ENCODE data around the gene ASRGL1. TPM values are rescaled to one million over a fixed set of nuclear protein-coding genes. Genes with fewer than 3 reads are reported as not detected.

The ASRGL1 gene
- polyA plus RNA-seq, 3 donors from 2014 or later = 3.2 to 11.2 (median 8.1) TPM

GRCh38 chr11:62401811-62402210 lies 64.6 kb downstream of the ASRGL1 start:
- Mint-ChIP-seq H3K4me1 (peaks cover 19 to 48% of the 10 kb centered on the region in 2 donors), H3K9me3 (no peaks in the 10 kb centered on the region), H3K4me3 (peak overlapping the region; percentile 63 to 84 (median 73)), H3K27me3 (ENCODE audit: low read depth in 3 of 3) (peaks cover 0 to 6% (median 2%) of the 10 kb centered on the region in 3 donors), H3K27ac (peak overlapping the region; percentile 5 to 91 (median 72)), H3K36me3 (no peaks in the 10 kb centered on the region)
- no peak for DNase-seq

GRCh38 chr11:62402226-62402959 lies 65.1 kb downstream of the ASRGL1 start:
- no peaks in the 10 kb centered on the region for H3K36me3 Mint-ChIP-seq
- H3K4me1 Mint-ChIP-seq = peaks cover 19 to 48% of the 10 kb centered on the region in 2 donors
- DNase-seq = peak in 2 of 3 donors; percentile 32 to 45
- peak overlapping the region; percentile 5 to 91 (median 75) for H3K27ac Mint-ChIP-seq
- peaks cover 0 to 6% (median 2%) of the 10 kb centered on the region in 3 donors for H3K27me3 Mint-ChIP-seq (ENCODE audit: low read depth in 3 of 3)
- peak overlapping the region; percentile 63 to 84 (median 73) for H3K4me3 Mint-ChIP-seq
- H3K9me3 Mint-ChIP-seq = no peaks in the 10 kb centered on the region

- Mint-ChIP-seq H3K9me3 (no peaks in the 10 kb centered on the region), H3K4me1 (peaks cover 19 to 42% of the 10 kb centered on the region in 2 donors), H3K27ac (peak overlapping the region; percentile 5 to 91 (median 75)), H3K36me3 (no peaks in the 10 kb centered on the region), H3K4me3 (peak overlapping the region; percentile 63 to 84 (median 73)), H3K27me3 (ENCODE audit: low read depth in 3 of 3) (peaks cover 0 to 6% (median 2%) of the 10 kb centered on the region in 3 donors)
- no peak for DNase-seq
These were observed 65.9 kb downstream of the ASRGL1 start for GRCh38 chr11:62402960-62403730.

- Mint-ChIP-seq H3K27ac (no peak overlapping the region), H3K36me3 (no peaks in the 10 kb centered on the region), H3K4me3 (no peak overlapping the region), H3K27me3 (ENCODE audit: low read depth in 3 of 3) (peaks cover 0 to 6% (median 0%) of the 10 kb centered on the region in 3 donors), H3K9me3 (no peaks in the 10 kb centered on the region), H3K4me1 (peaks cover 16 to 29% of the 10 kb centered on the region in 2 donors)
- DNase-seq = no peak
These were observed 67.2 kb downstream of the ASRGL1 start for GRCh38 chr11:62404435-62404834.

GRCh38 chr11:62404901-62405300 lies 67.7 kb downstream of the ASRGL1 start:
- H3K4me1 Mint-ChIP-seq = peaks cover 16 to 26% of the 10 kb centered on the region in 2 donors
- no peaks in the 10 kb centered on the region for H3K36me3 Mint-ChIP-seq
- H3K27ac Mint-ChIP-seq = peak overlapping the region in 2 of 6 donors; percentile 0
- DNase-seq = no peak
- H3K27me3 Mint-ChIP-seq (ENCODE audit: low read depth in 3 of 3) = peaks cover 0 to 6% (median 0%) of the 10 kb centered on the region in 3 donors
- H3K9me3 Mint-ChIP-seq = no peaks in the 10 kb centered on the region
- H3K4me3 Mint-ChIP-seq = no peak overlapping the region

- no peak overlapping the region for H3K4me3 Mint-ChIP-seq
- H3K27ac Mint-ChIP-seq = no peak overlapping the region
- H3K4me1 Mint-ChIP-seq = peaks cover 16 to 25% of the 10 kb centered on the region in 2 donors
- DNase-seq = no peak
- H3K27me3 Mint-ChIP-seq (ENCODE audit: low read depth in 3 of 3) = peaks cover 0 to 6% (median 0%) of the 10 kb centered on the region in 3 donors
- no peaks in the 10 kb centered on the region for H3K9me3 Mint-ChIP-seq
- no peaks in the 10 kb centered on the region for H3K36me3 Mint-ChIP-seq
These were observed 68.8 kb downstream of the ASRGL1 start for GRCh38 chr11:62406034-62406433.

- no peak overlapping the region for H3K4me3 Mint-ChIP-seq
- H3K27me3 Mint-ChIP-seq (ENCODE audit: low read depth in 3 of 3) = peaks cover 0 to 1% (median 0%) of the 10 kb centered on the region in 3 donors
- H3K27ac Mint-ChIP-seq = no peak overlapping the region
- no peaks in the 10 kb centered on the region for H3K9me3 Mint-ChIP-seq
- no peak for DNase-seq
- H3K36me3 Mint-ChIP-seq = no peaks in the 10 kb centered on the region
- no peaks in the 10 kb centered on the region for H3K4me1 Mint-ChIP-seq
These were observed 72.6 kb downstream of the ASRGL1 start for GRCh38 chr11:62409831-62410230.

- no peaks in the 10 kb centered on the region for H3K9me3 Mint-ChIP-seq
- no peak overlapping the region for H3K27ac Mint-ChIP-seq
- no peak for DNase-seq
- H3K27me3 Mint-ChIP-seq (ENCODE audit: low read depth in 3 of 3) = no peaks in the 10 kb centered on the region
- no peak overlapping the region for H3K4me3 Mint-ChIP-seq
- no peaks in the 10 kb centered on the region for H3K4me1 Mint-ChIP-seq
- H3K36me3 Mint-ChIP-seq = no peaks in the 10 kb centered on the region
These were observed 73.7 kb downstream of the ASRGL1 start for GRCh38 chr11:62410972-62411371.

- Mint-ChIP-seq H3K27me3 (ENCODE audit: low read depth in 3 of 3) (peaks cover 0 to 2% (median 0%) of the 10 kb centered on the region in 3 donors), H3K4me3 (no peak overlapping the region), H3K27ac (no peak overlapping the region), H3K4me1 (no peaks in the 10 kb centered on the region), H3K9me3 (no peaks in the 10 kb centered on the region), H3K36me3 (no peaks in the 10 kb centered on the region)
- DNase-seq = no peak
These were observed 74.3 kb downstream of the ASRGL1 start for GRCh38 chr11:62411524-62411923.

- Mint-ChIP-seq H3K36me3 (no peaks in the 10 kb centered on the region), H3K4me3 (no peak overlapping the region), H3K9me3 (no peaks in the 10 kb centered on the region), H3K27ac (peak overlapping the region in 1 of 6 donors; percentile 35), H3K4me1 (no peaks in the 10 kb centered on the region), H3K27me3 (ENCODE audit: low read depth in 3 of 3) (peaks cover 0 to 4% (median 0%) of the 10 kb centered on the region in 3 donors)
- no peak for DNase-seq
These were observed 75.9 kb downstream of the ASRGL1 start for GRCh38 chr11:62413060-62413696.

GRCh38 chr11:62416596-62416995 lies 79.3 kb downstream of the ASRGL1 start:
- Mint-ChIP-seq H3K9me3 (no peaks in the 10 kb centered on the region), H3K36me3 (no peaks in the 10 kb centered on the region), H3K4me3 (no peak overlapping the region), H3K4me1 (no peaks in the 10 kb centered on the region), H3K27ac (no peak overlapping the region), H3K27me3 (ENCODE audit: low read depth in 3 of 3) (peaks cover 0 to 4% (median 0%) of the 10 kb centered on the region in 3 donors)
- no peak for DNase-seq

GRCh38 chr11:62418136-62418535 lies 80.9 kb downstream of the ASRGL1 start:
- DNase-seq = no peak
- Mint-ChIP-seq H3K27ac (no peak overlapping the region), H3K9me3 (no peaks in the 10 kb centered on the region), H3K4me3 (no peak overlapping the region), H3K27me3 (ENCODE audit: low read depth in 3 of 3) (peaks cover 0 to 4% (median 0%) of the 10 kb centered on the region in 3 donors), H3K36me3 (no peaks in the 10 kb centered on the region), H3K4me1 (no peaks in the 10 kb centered on the region)

- Mint-ChIP-seq H3K4me1 (no peaks in the 10 kb centered on the region), H3K4me3 (no peak within 1 kb of the TSS), H3K27me3 (ENCODE audit: low read depth in 3 of 3) (peaks cover 0 to 6% (median 0%) of the 10 kb centered on the region in 3 donors), H3K27ac (peak within 1 kb of the TSS in 1 of 6 donors; percentile 59), H3K36me3 (no peaks in the 10 kb centered on the region), H3K9me3 (no peaks in the 10 kb centered on the region)
- DNase-seq = no peak
These were observed 81.5 kb downstream of the ASRGL1 start, which contains the start of gene SCGB1A1 for GRCh38 chr11:62418733-62419132. TSS of gene SCGB1A1 (plus strand) at chr11:62419033. CDS start at chr11:62419096, 63 bp downstream.

Data from immature natural killer cell (primary cell).